Stomach (tissue), 4 donors: ENCODE measurements around the gene EOLA2.

ENCODE experiments used
- CTCF ChIP-seq, 7 experiments: fragments of 450-650 bp in 4 of 7; fragments of 200-600 bp in 3 of 7; sonication (generic) in 3 of 7; IDR thresholded peaks; one replicate each; pipeline ENCODE4 v1.5.1; 2016 to 2019; ENCODE audit warnings: antibody characterized with exemption in 7 of 7, control low read depth in 2 of 7, mild to moderate bottlenecking in 1 of 7
- POLR2A ChIP-seq, 4 donors: fragments of 450-650 bp; IDR thresholded peaks; one replicate each; pipeline ENCODE4 v1.6.1; 2016; ENCODE audit warnings: antibody characterized with exemption in 4 of 4, control low read depth in 2 of 4, mild to moderate bottlenecking in 1 of 4, moderate library complexity in 1 of 4
- POLR2AphosphoS5 ChIP-seq, 3 donors: sonication (generic); formaldehyde crosslinking; IDR thresholded peaks; one replicate each; pipeline ENCODE4 v1.6.1; 2016; ENCODE audit warnings: antibody characterized with exemption in 3 of 3

DNA sequence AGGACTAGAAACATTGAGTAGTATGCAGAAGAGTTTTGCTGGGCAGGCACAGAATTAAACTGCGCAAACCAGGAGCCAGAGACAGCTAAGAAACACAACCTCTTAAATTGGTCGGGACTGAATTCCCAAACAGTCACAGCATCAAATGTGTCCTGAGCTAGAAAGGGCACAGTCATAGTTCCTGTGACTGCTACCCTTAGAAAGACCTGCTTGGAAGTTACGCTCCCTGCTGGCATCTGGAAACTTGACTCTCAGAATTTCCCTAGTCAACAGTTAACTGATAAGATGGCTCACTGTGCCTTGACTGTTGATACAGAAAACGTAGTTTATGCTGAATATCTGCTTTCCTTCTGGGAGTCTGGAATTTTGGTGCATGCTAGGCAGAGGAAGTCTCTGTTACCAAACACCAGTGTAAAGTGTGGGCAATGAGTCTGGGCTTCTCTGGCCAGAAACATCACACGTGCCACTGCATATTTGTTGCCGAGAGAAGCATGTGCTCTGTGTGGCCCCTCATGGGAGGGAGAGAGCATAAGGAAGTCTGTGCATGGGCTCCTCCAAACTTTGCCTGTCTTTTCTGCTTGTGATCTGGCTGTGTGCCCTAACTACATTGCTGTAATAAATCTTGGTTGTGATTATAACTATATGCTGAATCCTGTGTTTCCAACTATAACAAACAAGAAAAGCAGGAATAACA, 11.6 kb upstream of the EOLA2 start:
- no peak for TF ChIP-seq CTCF (IDR thresholded peaks at IDR 0.05)
- no peak for TF ChIP-seq POLR2A (IDR thresholded peaks at IDR 0.05)
- TF ChIP-seq POLR2AphosphoS5 (IDR thresholded peaks at IDR 0.05) = no peak
